GM23338 (cell line): ENCODE results near the gene CASP6.

Experiments
- CREB1 ChIP-seq: fragments of 250-450 bp; sonication (Bioruptor Pico); IDR thresholded peaks from 2 replicates; pipeline ENCODE4 v1.5.0; 2020; ENCODE audit warnings: low read depth, mild to moderate bottlenecking, moderate library complexity
- CTCF ChIP-seq, 2 experiments: fragments of 200-600 bp in 1 of 2; sonication (generic) in 1 of 2; conservative IDR thresholded peaks; 2 replicates each; pipeline versions ENCODE4 v1.5.1 to v1.6.1; 2016 to 2017; ENCODE audit warnings: antibody characterized with exemption in 2 of 2, low read depth in 2 of 2, mild to moderate bottlenecking in 2 of 2, moderate library complexity in 1 of 2
- ETS1 ChIP-seq: IDR thresholded peaks from 2 replicates; pipeline ENCODE4 v1.6.1; 2016; ENCODE audit warnings: antibody characterized with exemption
- EZH2 ChIP-seq: fragments of 200-600 bp; sonication (generic); IDR thresholded peaks from one replicate; pipeline ENCODE4 v1.8.0; 2017; ENCODE audit warnings: antibody characterized with exemption, mild to moderate bottlenecking, low read depth; ENCODE audit not compliant: unreplicated experiment
- EZH2phosphoT487 ChIP-seq: fragments of 200-600 bp; sonication (generic); IDR thresholded peaks from one replicate; pipeline ENCODE4 v1.8.1; 2018; ENCODE audit warnings: antibody characterized with exemption; ENCODE audit not compliant: unreplicated experiment
- JUNB ChIP-seq: IDR thresholded peaks from one replicate; pipeline ENCODE4 v1.6.1; 2016; ENCODE audit warnings: antibody characterized with exemption; ENCODE audit not compliant: unreplicated experiment
- POLR2AphosphoS5 ChIP-seq: IDR thresholded peaks from 2 replicates; pipeline ENCODE4 v1.6.1; 2016; ENCODE audit warnings: antibody characterized with exemption, low read depth
- REST ChIP-seq: IDR thresholded peaks from one replicate; pipeline ENCODE4 v1.6.1; 2018; ENCODE audit warnings: antibody characterized with exemption; ENCODE audit not compliant: unreplicated experiment
- STAT1 ChIP-seq: IDR thresholded peaks from one replicate; pipeline ENCODE4 v1.6.1; 2016; ENCODE audit warnings: antibody characterized with exemption; ENCODE audit not compliant: unreplicated experiment
- ZNF114 ChIP-seq: fragments of 250-450 bp; sonication (Bioruptor Pico); IDR thresholded peaks from 2 replicates; pipeline ENCODE4 v1.5.0; 2020; ENCODE audit warnings: mild to moderate bottlenecking, moderate library complexity
- ZNF331 ChIP-seq: fragments of 250-450 bp; sonication (Bioruptor Pico); IDR thresholded peaks from 2 replicates; pipeline ENCODE4 v1.5.0; 2020; ENCODE audit warnings: low read depth, mild to moderate bottlenecking, moderate library complexity
- ZNF462 ChIP-seq: fragments of 250-450 bp; sonication (Bioruptor Pico); IDR thresholded peaks from 2 replicates; pipeline ENCODE4 v1.5.0; 2020; ENCODE audit warnings: mild to moderate bottlenecking, moderate library complexity

GRCh38 chr4:109675843-109676242 is 27.4 kb downstream of the CASP6 start:
- TF ChIP-seq POLR2AphosphoS5 (no peak), CTCF (conservative IDR thresholded peaks at IDR 0.05; ENCODE audit: low read depth in 2 of 2) (no peak), EZH2phosphoT487 (no peak), EZH2 (no peak), REST (no peak), CREB1 (CRISPR knock-in tag) (no peak), ZNF331 (CRISPR knock-in tag) (no peak), ZNF462 (CRISPR knock-in tag) (no peak), ETS1 (no peak), JUNB (no peak), ZNF114 (CRISPR knock-in tag) (no peak), STAT1 (no peak)
